Caco-2 (cell line): ENCODE data around the gene RASSF7. TPM values are rescaled to one million over a fixed set of nuclear protein-coding genes. Genes with fewer than 3 reads are reported as not detected.

ENCODE experiments used
- microRNA-seq: library from miRNA; unstranded; fragments of <30 nt; microRNA quantifications from one replicate; pipeline ENCODE4 v1.2.0, GENCODE V29; 2022
- total RNA-seq: library from RNA; stranded (reverse); gene quantifications from 2 replicates; pipeline ENCODE4 v1.2.3, GENCODE V29; 2022

The RASSF7 gene
- total RNA-seq, 1 experiment from 2014 or later: 65.5 TPM

Small RNA genes within 50 kb of the gene (microRNA-seq; reads per million reads assigned to microRNA genes)
- 435 reads per million, percentile 81 among the genes with 10 or more reads in this experiment for gene MIR210

Other genes starting within 250 kb of the RASSF7 start
- gene IFITM1, start 246.9 kb upstream of the RASSF7 start, total RNA-seq: 3.0 and 3.2 TPM in 2 replicates
- 6.9 and 12.4 TPM in 2 replicates for gene IFITM3, start 240.1 kb upstream of the RASSF7 start, total RNA-seq
- gene B4GALNT4, start 191.5 kb upstream of the RASSF7 start, total RNA-seq: 30.7 and 35.6 TPM in 2 replicates
- gene PKP3, start 166.8 kb upstream of the RASSF7 start, total RNA-seq: 143 and 149 TPM in 2 replicates
- 119 and 124 TPM in 2 replicates for gene SIGIRR, start 146.0 kb upstream of the RASSF7 start, total RNA-seq
- gene ANO9, start 119.0 kb upstream of the RASSF7 start, total RNA-seq: 85.5 and 92.6 TPM in 2 replicates
- 40.6 and 44.3 TPM in 2 replicates for gene PTDSS2, start 110.7 kb upstream of the RASSF7 start, total RNA-seq
- 134 and 136 TPM in 2 replicates for gene RNH1, start 53.7 kb upstream of the RASSF7 start, total RNA-seq
- 60.2 and 69.0 TPM in 2 replicates for gene HRAS, start 25.4 kb upstream of the RASSF7 start, total RNA-seq
- gene LRRC56, start 23.4 kb upstream of the RASSF7 start, total RNA-seq: 4.3 and 4.4 TPM in 2 replicates
- gene LMNTD2, start 232 bp upstream of the RASSF7 start, total RNA-seq: 11.9 and 13.8 TPM in 2 replicates
- 43.9 and 46.8 TPM in 2 replicates for gene PHRF1, start 15.5 kb downstream of the RASSF7 start, total RNA-seq
- 27.2 and 31.2 TPM in 2 replicates for gene IRF7, start 55.0 kb downstream of the RASSF7 start, total RNA-seq
- gene CDHR5, start 64.0 kb downstream of the RASSF7 start, total RNA-seq: 30.2 and 42.0 TPM in 2 replicates
- not detected in 2 replicates for gene SCT, start 66.2 kb downstream of the RASSF7 start, total RNA-seq
- 1.0 and 1.1 TPM in 2 replicates for gene DRD4, start 76.3 kb downstream of the RASSF7 start, total RNA-seq
- 50.6 and 56.6 TPM in 2 replicates for gene DEAF1, start 134.3 kb downstream of the RASSF7 start, total RNA-seq
- 70.3 and 74.7 TPM in 2 replicates for gene TMEM80, start 134.8 kb downstream of the RASSF7 start, total RNA-seq
- gene EPS8L2, start 145.3 kb downstream of the RASSF7 start, total RNA-seq: 203 and 224 TPM in 2 replicates
- gene TALDO1, start 186.5 kb downstream of the RASSF7 start, total RNA-seq: 293 and 300 TPM in 2 replicates
- 85.0 and 91.5 TPM in 2 replicates for gene GATD1, start 216.5 kb downstream of the RASSF7 start, total RNA-seq
- gene CEND1, start 229.1 kb downstream of the RASSF7 start, total RNA-seq: not detected in 2 replicates
- 31.8 and 37.6 TPM in 2 replicates for gene SLC25A22, start 237.3 kb downstream of the RASSF7 start, total RNA-seq
- 21.3 and 25.3 TPM in 2 replicates for gene PIDD1, start 244.3 kb downstream of the RASSF7 start, total RNA-seq
- gene RPLP2, start 249.0 kb downstream of the RASSF7 start, total RNA-seq: 2,622 and 2,843 TPM in 2 replicates